NCI-H2196 treated with DMSO at 0.1 percent for 48 hours (cell line): ENCODE measurements around the gene PLCB1.
"Not testable (repeated sequence)": the region's sequence is repeated elsewhere in the genome, so short reads cannot be mapped to it uniquely, and the experiment has no call there.

Experiments used
- DNase-seq: peaks from one replicate; lab custom pipeline; 2025; ENCODE audit not compliant: unreplicated experiment; lab: John Stamatoyannopoulos, UW

The PLCB1 gene

GRCh38 chr20:8330785-8331695 is 199.0 kb downstream of the PLCB1 start:
- no peak for DNase-seq

- DNase-seq = no peak
These were observed 199.8 kb downstream of the PLCB1 start for GRCh38 chr20:8331740-8332412.

GRCh38 chr20:8334641-8335040 is 202.6 kb downstream of the PLCB1 start:
- DNase-seq = no peak

DNA sequence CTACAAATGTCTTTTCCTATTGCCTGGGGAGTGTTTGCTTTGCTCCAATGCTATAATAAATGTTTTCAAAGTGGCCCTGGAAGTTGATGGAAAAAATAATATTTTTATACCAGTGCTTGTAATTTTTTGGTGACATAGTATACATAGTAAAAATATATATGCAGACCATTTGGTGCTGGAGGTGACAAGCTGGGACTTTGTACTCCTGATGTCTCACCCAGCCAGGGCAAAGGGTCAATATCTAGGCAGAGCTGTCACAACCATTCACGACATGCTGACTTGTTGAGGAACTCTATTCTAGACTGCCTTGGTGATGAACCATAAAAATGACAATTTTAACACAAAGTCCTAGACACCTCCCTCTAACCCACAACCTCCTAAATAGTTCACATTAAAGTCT is 203.0 kb downstream of the PLCB1 start:
- DNase-seq = no peak

DNA sequence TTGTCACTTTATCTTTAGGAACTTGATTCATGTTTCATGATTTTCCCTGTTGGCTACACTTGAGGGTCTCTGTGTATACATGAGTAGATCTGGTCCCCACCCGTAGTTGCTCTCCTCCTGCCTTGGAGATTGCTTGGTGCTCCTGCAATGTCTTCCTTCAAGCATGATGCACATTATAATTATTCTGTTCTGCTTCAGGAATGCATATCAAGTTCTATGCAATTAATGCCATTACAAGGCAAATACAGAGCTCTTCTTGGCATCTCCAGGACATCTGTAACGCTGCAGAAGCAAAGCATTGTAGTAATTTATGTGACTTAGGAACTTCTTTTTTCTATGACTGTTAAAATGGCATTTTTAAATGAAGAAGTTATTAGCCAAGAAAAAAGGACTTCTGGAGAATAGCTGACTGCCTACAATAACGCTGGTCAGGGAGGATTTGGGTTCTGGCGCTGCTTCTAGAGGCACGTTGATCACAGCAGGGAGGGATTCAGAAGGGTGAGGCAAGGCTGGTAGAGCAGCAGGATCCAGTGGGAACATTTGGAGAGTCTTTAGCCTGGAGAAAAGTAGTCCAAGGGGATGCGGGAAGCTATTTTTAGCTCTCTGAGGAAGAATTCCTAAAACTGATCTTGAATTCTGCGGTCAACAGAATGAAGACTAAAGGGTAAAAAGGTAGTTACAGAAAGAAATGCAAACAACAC is 203.6 kb downstream of the PLCB1 start:
- DNase-seq = no peak

DNA sequence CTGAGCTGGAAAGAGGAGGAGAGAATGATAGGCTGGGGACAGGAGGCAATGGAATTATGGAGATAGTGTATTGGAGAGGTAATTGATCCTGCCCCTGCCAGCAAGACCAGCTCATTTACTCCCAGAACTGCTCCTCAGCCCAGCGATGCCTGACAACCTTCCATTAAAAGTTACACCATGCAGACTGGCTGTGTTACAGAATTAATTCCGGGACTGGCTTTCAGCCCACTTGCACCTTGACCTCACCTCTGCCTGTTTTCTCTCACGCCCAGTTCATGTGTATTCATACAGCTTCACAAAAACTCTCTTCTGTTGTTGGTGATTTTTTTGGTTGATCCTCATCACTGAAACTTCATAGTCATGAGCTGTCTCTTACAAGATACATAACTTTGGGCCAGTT is 207.3 kb downstream of the PLCB1 start:
- DNase-seq = no peak

DNA sequence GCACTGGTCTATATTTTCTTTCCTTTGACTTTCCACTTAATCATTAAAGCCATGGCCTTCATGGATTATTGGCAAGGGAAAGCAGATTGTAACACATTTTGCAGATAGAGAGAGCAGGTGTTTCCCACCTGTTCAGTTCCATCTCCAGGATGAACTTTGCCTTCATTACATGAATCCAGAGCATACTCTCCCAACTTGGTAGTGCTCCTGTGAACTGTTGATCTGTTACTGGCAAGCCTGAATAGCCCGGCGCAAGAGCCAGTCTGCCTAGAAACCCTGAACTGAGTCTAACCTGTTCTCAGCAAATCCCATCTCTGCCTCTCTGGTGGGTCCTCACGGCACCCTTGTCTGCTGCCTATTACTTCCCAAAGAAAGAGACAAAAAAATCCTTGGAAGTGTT is 210.3 kb downstream of the PLCB1 start:
- no peak for DNase-seq

- no peak for DNase-seq
These were observed 212.0 kb downstream of the PLCB1 start for GRCh38 chr20:8344106-8344505.

- no peak for DNase-seq
These were observed 212.6 kb downstream of the PLCB1 start for GRCh38 chr20:8344631-8345030.

DNA sequence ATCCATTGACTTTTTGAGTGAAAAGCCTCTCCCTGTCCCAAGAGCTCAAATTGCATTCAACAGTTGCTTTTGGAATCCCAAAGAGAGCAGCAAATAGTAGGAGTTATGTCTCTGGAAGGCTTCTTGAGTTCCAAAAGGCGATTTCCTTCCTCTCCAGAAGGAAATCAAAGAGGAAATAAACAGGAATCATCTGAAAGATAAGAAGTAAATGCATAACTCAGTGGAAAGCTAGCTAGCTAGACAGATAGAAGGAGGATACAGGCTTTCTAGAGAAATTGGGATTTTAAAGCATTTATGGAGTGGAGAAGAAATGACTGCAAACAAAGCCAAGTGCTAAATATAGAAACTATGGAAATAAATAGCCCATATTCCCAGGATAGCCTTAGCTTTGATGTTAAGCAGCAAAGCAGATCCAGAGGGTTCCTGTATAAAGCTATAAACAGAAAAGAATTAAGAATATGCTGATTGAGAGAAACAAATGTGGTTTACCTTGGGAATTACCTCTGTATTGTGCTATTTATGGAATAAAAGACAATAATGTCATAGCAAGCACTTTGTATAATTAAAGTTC is 214.7 kb downstream of the PLCB1 start:
- no peak for DNase-seq

DNA sequence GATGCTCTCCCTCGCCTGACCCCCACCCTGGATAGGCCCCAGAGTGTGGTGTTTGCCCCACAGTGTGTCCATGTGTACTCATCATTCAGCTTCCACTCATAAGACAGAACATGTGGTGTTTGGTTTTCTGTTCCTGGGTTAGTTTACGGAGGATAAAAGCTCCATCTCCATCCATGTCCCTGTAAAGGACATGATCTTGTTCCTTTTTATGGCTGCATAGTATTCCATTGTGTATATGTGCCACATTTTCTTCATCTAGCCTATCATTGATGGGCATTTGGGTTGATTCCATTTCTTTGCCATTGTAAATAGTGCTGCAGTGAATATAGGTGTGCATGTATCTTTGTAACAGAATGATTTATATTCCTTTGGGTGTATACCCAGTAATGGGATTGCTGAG is 218.2 kb downstream of the PLCB1 start:
- not testable (repeated sequence) for DNase-seq

GRCh38 chr20:8352486-8352885 is 220.4 kb downstream of the PLCB1 start:
- DNase-seq = no peak

DNA sequence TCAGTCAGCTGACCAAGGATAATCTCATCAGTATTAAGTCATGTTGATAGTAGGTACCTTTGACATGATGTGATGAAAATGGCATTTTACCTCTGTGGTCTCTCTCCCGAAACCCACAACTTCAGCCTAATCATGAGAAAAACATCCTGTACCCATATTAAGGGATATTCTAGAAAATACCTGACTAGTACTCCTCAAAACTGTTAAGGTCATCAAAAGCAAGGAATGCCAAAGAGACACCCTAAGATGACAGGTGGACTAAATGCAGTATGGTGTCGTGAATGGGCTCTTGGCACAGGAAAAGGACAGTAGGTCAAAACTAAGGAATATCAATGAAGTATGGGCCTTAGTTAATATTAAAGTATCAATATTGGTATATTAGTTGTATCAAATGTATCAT is 221.4 kb downstream of the PLCB1 start:
- no peak for DNase-seq

- no peak for DNase-seq
These were observed 223.4 kb downstream of the PLCB1 start for GRCh38 chr20:8355453-8355852.

DNA sequence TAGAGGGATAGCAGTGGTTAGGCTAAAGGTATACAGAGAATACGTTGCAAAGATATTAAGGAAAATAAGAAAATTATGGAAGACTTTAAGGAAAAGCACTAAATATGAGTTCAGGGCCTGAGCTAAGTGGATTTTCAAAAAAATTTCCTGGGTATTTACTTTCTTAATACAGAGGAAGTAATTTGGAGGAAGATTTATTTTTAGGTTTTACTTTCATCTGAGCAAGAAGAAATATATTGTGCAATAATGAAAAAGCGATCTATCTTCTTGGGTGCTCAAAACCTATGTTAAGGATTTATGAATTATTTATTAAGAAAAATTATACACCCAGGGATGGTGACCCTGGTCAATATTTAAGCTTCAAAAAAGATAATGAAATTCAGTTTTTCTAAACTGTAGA is 224.7 kb downstream of the PLCB1 start:
- DNase-seq = no peak

DNA sequence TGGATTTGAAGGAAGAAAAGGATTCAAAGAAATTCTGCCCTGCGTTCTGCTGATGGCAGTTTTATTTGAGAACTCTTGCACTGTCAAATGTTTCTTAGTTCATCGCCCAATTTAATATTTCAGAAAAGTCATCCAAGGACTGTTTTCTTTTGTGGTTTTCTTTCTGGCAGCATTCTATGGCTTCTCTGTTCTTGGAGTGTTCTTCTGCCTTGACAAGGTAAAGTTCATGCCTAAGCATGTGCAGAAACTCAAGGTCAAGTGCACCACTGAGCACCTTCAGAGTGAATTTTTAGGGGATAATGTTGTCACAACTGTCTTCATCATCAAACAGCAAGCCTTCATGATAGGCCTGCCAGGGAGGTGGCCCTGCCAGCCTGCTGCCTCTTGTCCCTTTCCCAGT is 225.6 kb downstream of the PLCB1 start:
- DNase-seq = no peak

DNA sequence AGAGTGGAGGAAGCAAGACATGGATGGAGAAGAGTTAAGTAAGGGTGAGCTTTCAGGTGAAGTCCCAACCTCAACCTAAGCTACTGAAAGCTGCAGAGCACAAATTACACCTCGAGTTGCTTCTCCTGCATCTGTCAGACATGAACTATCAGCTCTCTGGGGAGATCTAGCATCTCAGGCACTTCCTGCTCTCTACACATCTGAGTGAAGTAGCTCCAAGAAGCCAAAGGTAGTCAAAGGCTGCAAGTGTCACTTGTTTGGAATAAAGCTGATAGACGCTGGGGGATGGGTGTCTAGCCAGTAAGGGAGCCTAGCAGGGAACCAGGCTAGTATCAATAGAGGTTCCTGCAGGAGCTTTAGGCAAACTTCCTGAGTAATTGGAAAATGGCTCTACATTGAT is 228.0 kb downstream of the PLCB1 start:
- no peak for DNase-seq

GRCh38 chr20:8361006-8361652 is 229.1 kb downstream of the PLCB1 start:
- no peak for DNase-seq

DNA sequence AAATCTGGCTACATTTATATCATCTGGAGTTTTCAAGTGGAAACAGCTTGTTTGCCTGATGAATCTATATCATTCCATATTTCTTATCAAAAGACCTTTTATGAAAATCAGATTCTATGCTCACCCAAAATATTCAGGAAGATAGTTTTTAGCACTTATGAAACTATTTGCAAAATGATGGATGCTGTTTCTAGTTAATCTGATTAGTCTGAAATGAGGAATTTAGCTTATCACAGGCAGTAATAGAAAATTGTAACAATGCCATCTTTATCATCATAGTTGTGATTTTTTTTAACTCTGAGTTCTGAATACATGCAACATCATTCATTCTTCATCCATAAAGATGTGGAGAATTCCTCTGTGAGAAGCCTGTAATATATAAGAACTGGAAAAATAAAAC is 229.7 kb downstream of the PLCB1 start:
- no peak for DNase-seq

DNA sequence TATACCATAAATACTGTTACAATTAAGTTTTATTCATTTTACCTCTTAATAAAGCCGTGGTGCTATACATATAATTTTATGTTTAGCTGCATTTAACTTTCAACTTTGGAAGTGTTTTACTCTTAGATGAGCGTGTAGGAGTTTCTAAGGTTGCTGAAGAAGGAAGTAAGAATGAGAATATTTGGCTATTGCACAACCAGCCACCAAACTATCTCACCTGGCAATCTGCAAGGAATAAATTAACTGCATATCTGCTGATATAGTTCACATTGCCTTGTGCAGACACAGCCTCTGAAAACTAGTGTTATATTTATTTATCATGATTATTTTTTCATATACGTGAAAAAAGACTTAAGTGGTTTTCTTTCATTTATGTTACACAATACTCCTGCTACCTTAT is 230.4 kb downstream of the PLCB1 start:
- no peak for DNase-seq
